GM23338 (cell line): ENCODE results near the gene KCNAB1. TPM values are rescaled to one million over a fixed set of nuclear protein-coding genes. Genes with fewer than 3 reads are reported as not detected.

ENCODE experiments used
- ATAC-seq: fragments of 200-7000 bp; cut with Tn5 transposase; 3 replicates; pipeline ENCODE4 v1.9.1; 2020
- DNase-seq: peaks from one replicate; pipeline ENCODE4 v3.0.0-alpha.2; 2015; ENCODE audit warnings: low spot score
- H2AFZ ChIP-seq: fragments of 200-600 bp; sonication (generic); 2 replicates; pipeline ENCODE4 v1.8.0; 2016; ENCODE audit warnings: antibody characterized with exemption, mild to moderate bottlenecking, moderate library complexity
- H3F3A ChIP-seq: fragments of 200-600 bp; sonication (generic); replicated peaks from 2 replicates; pipeline ENCODE4 v1.8.0; 2017; ENCODE audit warnings: antibody characterized with exemption, mixed run types, low read depth
- H3K27ac ChIP-seq: fragments of 200-600 bp; sonication (generic); 2 replicates; pipeline ENCODE4 v1.6.1; 2016; ENCODE audit warnings: low read depth
- H3K27me3 ChIP-seq: fragments of 200-600 bp; sonication (generic); 2 replicates; pipeline ENCODE4 v1.8.0; 2016; ENCODE audit warnings: mild to moderate bottlenecking, mixed run types, moderate library complexity; ENCODE audit not compliant: insufficient read depth
- H3K36me3 ChIP-seq: fragments of 200-600 bp; sonication (generic); 2 replicates; pipeline ENCODE4 v1.8.0; 2016; ENCODE audit warnings: mild to moderate bottlenecking; ENCODE audit not compliant: insufficient read depth
- H3K4me1 ChIP-seq: fragments of 200-600 bp; sonication (generic); 2 replicates; pipeline ENCODE4 v1.8.0; 2016; ENCODE audit warnings: mild to moderate bottlenecking, moderate library complexity; ENCODE audit not compliant: insufficient read depth
- H3K4me2 ChIP-seq: fragments of 200-600 bp; sonication (generic); 2 replicates; pipeline ENCODE4 v1.7.1; 2017; ENCODE audit warnings: mixed run types
- H3K4me3 ChIP-seq: fragments of 200-600 bp; sonication (generic); 2 replicates; pipeline ENCODE4 v1.6.1; 2016; ENCODE audit warnings: mixed run types
- H3K79me2 ChIP-seq: fragments of 200-600 bp; sonication (generic); replicated peaks from 2 replicates; pipeline ENCODE4 v1.8.0; 2017; ENCODE audit warnings: mild to moderate bottlenecking; ENCODE audit not compliant: insufficient read depth
- H3K9me2 ChIP-seq: fragments of 200-600 bp; sonication (generic); 2 replicates; pipeline ENCODE4 v1.8.0; 2017; ENCODE audit not compliant: insufficient read depth
- H4K20me1 ChIP-seq: fragments of 200-600 bp; sonication (generic); replicated peaks from 2 replicates; pipeline ENCODE4 v1.8.0; 2017; ENCODE audit warnings: mild to moderate bottlenecking; ENCODE audit not compliant: insufficient read depth
- H3K27ac Mint-ChIP-seq: 2 replicates; pipeline ENCODE4 v1.8.0; 2020; ENCODE audit warnings: inconsistent platforms, mild to moderate bottlenecking, moderate library complexity, mixed read lengths
- H3K27me3 Mint-ChIP-seq: 3 replicates; pipeline ENCODE4 v1.8.0; 2022; ENCODE audit warnings: low read depth, mild to moderate bottlenecking, moderate library complexity, mixed read lengths, inconsistent platforms; ENCODE audit not compliant: insufficient read depth, poor library complexity
- H3K36me3 Mint-ChIP-seq: 3 replicates; pipeline ENCODE4 v1.8.0; 2021; ENCODE audit warnings: low read depth, mild to moderate bottlenecking, inconsistent platforms, moderate library complexity, mixed read lengths
- H3K4me1 Mint-ChIP-seq: 3 replicates; pipeline ENCODE4 v1.8.0; 2020; ENCODE audit warnings: mild to moderate bottlenecking, inconsistent platforms, mixed read lengths
- H3K4me3 Mint-ChIP-seq: 3 replicates; pipeline ENCODE4 v1.8.0; 2021; ENCODE audit warnings: moderate library complexity, mild to moderate bottlenecking, inconsistent platforms, mixed read lengths
- H3K9me3 Mint-ChIP-seq: 3 replicates; pipeline ENCODE4 v1.8.0; 2020; ENCODE audit warnings: moderate library complexity, mild to moderate bottlenecking, inconsistent platforms, mixed read lengths
- CREB1 ChIP-seq: fragments of 250-450 bp; sonication (Bioruptor Pico); IDR thresholded peaks from 2 replicates; pipeline ENCODE4 v1.5.0; 2020; ENCODE audit warnings: low read depth, mild to moderate bottlenecking, moderate library complexity
- EZH2 ChIP-seq: fragments of 200-600 bp; sonication (generic); IDR thresholded peaks from one replicate; pipeline ENCODE4 v1.8.0; 2017; ENCODE audit warnings: antibody characterized with exemption, mild to moderate bottlenecking, low read depth; ENCODE audit not compliant: unreplicated experiment
- EZH2phosphoT487 ChIP-seq: fragments of 200-600 bp; sonication (generic); IDR thresholded peaks from one replicate; pipeline ENCODE4 v1.8.1; 2018; ENCODE audit warnings: antibody characterized with exemption; ENCODE audit not compliant: unreplicated experiment
- JUNB ChIP-seq: IDR thresholded peaks from one replicate; pipeline ENCODE4 v1.6.1; 2016; ENCODE audit warnings: antibody characterized with exemption; ENCODE audit not compliant: unreplicated experiment
- NANOG ChIP-seq: IDR thresholded peaks from 2 replicates; pipeline ENCODE4 v1.6.1; 2016; ENCODE audit warnings: antibody characterized with exemption, borderline replicate concordance
- POLR2AphosphoS5 ChIP-seq: IDR thresholded peaks from 2 replicates; pipeline ENCODE4 v1.6.1; 2016; ENCODE audit warnings: antibody characterized with exemption, low read depth
- REST ChIP-seq: IDR thresholded peaks from one replicate; pipeline ENCODE4 v1.6.1; 2018; ENCODE audit warnings: antibody characterized with exemption; ENCODE audit not compliant: unreplicated experiment
- STAT1 ChIP-seq: IDR thresholded peaks from one replicate; pipeline ENCODE4 v1.6.1; 2016; ENCODE audit warnings: antibody characterized with exemption; ENCODE audit not compliant: unreplicated experiment
- ZNF114 ChIP-seq: fragments of 250-450 bp; sonication (Bioruptor Pico); IDR thresholded peaks from 2 replicates; pipeline ENCODE4 v1.5.0; 2020; ENCODE audit warnings: mild to moderate bottlenecking, moderate library complexity
- ZNF331 ChIP-seq: fragments of 250-450 bp; sonication (Bioruptor Pico); IDR thresholded peaks from 2 replicates; pipeline ENCODE4 v1.5.0; 2020; ENCODE audit warnings: low read depth, mild to moderate bottlenecking, moderate library complexity
- ZNF462 ChIP-seq: fragments of 250-450 bp; sonication (Bioruptor Pico); IDR thresholded peaks from 2 replicates; pipeline ENCODE4 v1.5.0; 2020; ENCODE audit warnings: mild to moderate bottlenecking, moderate library complexity
- polyA plus RNA-seq: library from polyadenylated mRNA; unstranded; fragments of >200 nt; fragmentation: Nextera tagmentation; extraction: Ambion mirVana; gene quantifications from 2 replicates; pipeline ENCODE4 v1.2.1, GENCODE V29; 2016
- total RNA-seq: library from RNA; depleted of rRNA; stranded (reverse); fragments of >200 nt; shearing (Covaris generic); gene quantifications from 2 replicates; pipeline ENCODE4 v1.2.3, GENCODE V29; 2014
- TF ChIP-seq, protein P1 (sequence below), 2 experiments: fragments of 200-600 bp in 1 of 2; sonication (generic) in 1 of 2; conservative IDR thresholded peaks; 2 replicates each; pipeline versions ENCODE4 v1.5.1 to v1.6.1; 2016 to 2017; ENCODE audit warnings: antibody characterized with exemption in 2 of 2, low read depth in 2 of 2, mild to moderate bottlenecking in 2 of 2, moderate library complexity in 1 of 2
- TF ChIP-seq, protein P2 (sequence below): IDR thresholded peaks from 2 replicates; pipeline ENCODE4 v1.6.1; 2016; ENCODE audit warnings: antibody characterized with exemption

The KCNAB1 gene
- total and polyA plus RNA-seq, 2 experiments from 2014 or later = 0.69 to 2.6 TPM

DNA sequence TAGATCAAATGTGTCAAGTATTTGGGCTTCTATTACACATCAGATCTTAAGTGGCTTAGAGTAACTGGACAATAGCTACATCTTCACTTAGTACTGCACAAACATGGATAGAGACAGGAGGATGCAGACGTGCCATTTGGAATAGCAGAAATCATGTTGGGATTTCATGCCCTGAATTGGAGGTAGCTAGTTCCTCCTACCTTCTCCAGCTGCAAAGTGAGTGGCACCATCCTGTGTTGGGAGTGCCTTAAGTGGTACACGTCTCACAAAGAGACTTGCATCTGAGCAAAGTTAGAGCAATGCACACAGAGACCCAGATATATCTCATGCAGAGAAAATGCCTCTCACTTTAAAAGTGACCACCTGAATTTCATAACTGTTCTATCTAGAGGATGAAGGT lies 298.1 kb downstream of the KCNAB1 start:
- Mint-ChIP-seq H3K27me3 (peaks cover 6% of the 10 kb centered on the region), H3K4me1 (0 out of 3 replicates have a peak, but pooled peaks cover 2% of the 10 kb centered on the region), H3K27ac (no peak overlapping the region), H3K4me3 (no peak overlapping the region), H3K9me3 (no peaks in the 10 kb centered on the region), H3K36me3 (no peaks in the 10 kb centered on the region)
- ATAC-seq (no peak), DNase-seq (no peak)
- H3K27ac ChIP-seq = no peak overlapping the region
- H3K4me1 ChIP-seq = no peaks in the 10 kb centered on the region
- peaks cover 7% of the 10 kb centered on the region; the same call in 1 of the 2 replicates for H3K9me2 ChIP-seq
- H3K4me3 ChIP-seq = no peak overlapping the region
- no peaks in the 10 kb centered on the region for H3F3A ChIP-seq
- H3K36me3 ChIP-seq = no peaks in the 10 kb centered on the region
- no peak overlapping the region for H3K4me2 ChIP-seq
- H3K27me3 ChIP-seq = no peaks in the 10 kb centered on the region
- no peak overlapping the region for H2AFZ ChIP-seq
- H3K79me2 ChIP-seq = no peaks in the 10 kb centered on the region
- H4K20me1 ChIP-seq = no peaks in the 10 kb centered on the region
- TF ChIP-seq REST (no peak), STAT1 (no peak), POLR2AphosphoS5 (no peak), ZNF331 (no peak), ZNF114 (CRISPR knock-in tag) (no peak), EZH2 (no peak), JUNB (no peak), EZH2phosphoT487 (no peak), NANOG (no peak), CREB1 (CRISPR knock-in tag) (no peak), ZNF462 (CRISPR knock-in tag) (no peak)
- TF ChIP-seq, protein P1, sequence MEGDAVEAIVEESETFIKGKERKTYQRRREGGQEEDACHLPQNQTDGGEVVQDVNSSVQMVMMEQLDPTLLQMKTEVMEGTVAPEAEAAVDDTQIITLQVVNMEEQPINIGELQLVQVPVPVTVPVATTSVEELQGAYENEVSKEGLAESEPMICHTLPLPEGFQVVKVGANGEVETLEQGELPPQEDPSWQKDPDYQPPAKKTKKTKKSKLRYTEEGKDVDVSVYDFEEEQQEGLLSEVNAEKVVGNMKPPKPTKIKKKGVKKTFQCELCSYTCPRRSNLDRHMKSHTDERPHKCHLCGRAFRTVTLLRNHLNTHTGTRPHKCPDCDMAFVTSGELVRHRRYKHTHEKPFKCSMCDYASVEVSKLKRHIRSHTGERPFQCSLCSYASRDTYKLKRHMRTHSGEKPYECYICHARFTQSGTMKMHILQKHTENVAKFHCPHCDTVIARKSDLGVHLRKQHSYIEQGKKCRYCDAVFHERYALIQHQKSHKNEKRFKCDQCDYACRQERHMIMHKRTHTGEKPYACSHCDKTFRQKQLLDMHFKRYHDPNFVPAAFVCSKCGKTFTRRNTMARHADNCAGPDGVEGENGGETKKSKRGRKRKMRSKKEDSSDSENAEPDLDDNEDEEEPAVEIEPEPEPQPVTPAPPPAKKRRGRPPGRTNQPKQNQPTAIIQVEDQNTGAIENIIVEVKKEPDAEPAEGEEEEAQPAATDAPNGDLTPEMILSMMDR (conservative IDR thresholded peaks at IDR 0.05; ENCODE audit: low read depth in 2 of 2) = no peak
- TF ChIP-seq, protein P2, sequence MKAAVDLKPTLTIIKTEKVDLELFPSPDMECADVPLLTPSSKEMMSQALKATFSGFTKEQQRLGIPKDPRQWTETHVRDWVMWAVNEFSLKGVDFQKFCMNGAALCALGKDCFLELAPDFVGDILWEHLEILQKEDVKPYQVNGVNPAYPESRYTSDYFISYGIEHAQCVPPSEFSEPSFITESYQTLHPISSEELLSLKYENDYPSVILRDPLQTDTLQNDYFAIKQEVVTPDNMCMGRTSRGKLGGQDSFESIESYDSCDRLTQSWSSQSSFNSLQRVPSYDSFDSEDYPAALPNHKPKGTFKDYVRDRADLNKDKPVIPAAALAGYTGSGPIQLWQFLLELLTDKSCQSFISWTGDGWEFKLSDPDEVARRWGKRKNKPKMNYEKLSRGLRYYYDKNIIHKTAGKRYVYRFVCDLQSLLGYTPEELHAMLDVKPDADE = no peak
